ENCODE data around the gene MAGI3.
"Not testable (repeated sequence)": the region's sequence is repeated elsewhere in the genome, so short reads cannot be mapped to it uniquely, and the experiment has no call there.

Gene MAGI3

DNA sequence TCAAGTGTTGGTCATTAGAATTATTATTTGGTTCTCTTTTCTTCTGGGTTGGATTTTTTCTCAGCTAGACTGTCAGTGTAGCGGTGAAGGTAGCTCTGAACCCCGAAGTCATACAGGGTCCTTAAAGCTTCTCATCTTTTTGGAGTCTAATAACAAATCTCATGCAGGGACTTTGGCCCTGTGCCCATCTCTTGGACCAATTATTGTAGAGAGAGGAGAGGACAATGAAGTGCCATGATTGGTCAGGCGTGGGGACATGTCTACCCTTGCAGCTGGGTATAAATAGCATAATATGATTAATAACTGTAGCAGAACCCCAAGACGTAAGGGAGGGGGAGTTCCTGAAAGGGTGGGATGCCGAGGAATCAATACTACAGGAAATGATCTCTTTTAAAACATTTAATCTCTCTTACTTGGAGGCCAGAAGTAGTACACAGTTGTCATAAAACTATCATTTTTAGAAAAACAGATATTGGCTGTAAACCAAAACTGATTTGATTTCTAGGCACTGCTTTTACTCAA lies 8.8 kb downstream of the MAGI3 start:
- no peak for DNase-seq (ENCODE audit: low spot score)

DNA sequence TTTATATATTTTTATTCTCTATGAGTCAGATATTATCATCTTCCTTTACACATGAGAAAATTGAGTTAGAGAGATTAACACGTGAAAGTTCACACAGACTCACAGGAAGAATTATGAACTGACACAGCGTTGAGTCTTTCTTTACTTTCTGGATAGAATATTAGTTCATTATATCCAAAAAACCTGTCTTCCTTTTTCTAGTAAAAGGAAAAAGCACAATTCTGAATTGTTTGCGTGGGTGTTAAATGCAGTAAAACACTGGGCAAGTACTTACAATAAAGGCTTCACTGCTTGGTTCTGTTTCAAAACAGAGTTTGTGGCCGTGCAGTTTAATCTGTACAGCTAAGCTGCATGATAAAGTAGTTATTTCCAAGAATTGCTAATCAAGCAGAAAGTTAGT lies 10.8 kb downstream of the MAGI3 start:
- no peak for DNase-seq (ENCODE audit: low spot score)

DNA sequence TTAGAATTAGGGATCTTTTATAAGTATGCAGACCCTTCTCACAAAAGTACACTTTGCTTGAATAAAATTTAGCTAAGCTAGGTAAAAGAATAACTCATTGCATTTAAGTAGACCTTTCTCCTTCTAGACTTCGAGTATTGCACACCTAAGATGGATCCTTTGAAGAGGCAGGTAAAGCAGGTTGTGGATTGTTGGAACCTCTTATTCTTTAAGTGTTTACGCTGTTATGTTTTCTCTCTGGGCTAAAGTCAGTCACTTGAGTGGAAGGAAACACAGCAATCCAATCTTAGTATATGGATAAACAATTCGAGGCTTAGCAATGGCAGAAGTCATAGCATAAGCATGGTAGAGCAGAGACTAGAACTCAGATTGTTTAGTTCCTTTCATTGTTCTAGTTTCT lies 11.4 kb downstream of the MAGI3 start:
- no peak for DNase-seq (ENCODE audit: low spot score)

DNA sequence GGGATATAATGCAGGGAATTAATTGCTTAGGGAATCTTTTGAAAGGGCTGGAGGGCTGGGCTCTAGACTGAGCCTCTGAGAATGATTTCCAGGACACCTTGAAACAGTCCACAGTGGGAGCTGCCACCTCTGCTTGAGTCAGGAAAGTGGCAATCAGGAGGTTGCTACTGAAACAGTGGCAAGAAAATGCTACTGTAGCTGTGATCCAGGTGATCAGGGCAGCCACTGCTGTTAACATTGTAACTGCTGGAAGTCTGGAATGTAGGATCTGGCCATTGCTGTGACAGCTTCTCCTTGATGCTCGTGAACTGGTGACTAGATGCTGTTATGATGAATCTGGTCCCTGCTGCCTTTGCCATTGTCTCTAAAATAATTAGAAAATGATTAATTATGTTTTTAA lies 12.8 kb downstream of the MAGI3 start:
- no peak for DNase-seq (ENCODE audit: low spot score)

DNA sequence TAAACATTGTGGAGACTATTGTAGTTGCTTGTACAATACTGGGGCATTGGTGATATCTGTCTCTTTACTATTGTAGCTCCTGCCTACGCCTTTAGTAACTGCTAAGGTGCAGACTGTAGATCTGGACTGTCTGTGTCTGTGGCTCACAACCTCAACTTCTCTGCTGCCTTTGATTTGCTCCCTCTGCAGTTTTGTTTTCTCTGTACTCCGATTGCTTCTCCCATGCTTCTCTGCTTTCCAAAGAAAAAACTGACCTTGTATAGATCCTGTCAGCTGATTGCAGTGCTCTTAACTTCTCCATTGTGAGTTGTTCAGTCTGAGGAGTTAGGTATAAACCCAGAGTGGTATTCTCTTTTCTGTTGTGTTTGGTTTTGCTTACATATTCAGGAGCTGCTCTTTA lies 15.3 kb downstream of the MAGI3 start:
- no peak for DNase-seq (ENCODE audit: low spot score)

DNA sequence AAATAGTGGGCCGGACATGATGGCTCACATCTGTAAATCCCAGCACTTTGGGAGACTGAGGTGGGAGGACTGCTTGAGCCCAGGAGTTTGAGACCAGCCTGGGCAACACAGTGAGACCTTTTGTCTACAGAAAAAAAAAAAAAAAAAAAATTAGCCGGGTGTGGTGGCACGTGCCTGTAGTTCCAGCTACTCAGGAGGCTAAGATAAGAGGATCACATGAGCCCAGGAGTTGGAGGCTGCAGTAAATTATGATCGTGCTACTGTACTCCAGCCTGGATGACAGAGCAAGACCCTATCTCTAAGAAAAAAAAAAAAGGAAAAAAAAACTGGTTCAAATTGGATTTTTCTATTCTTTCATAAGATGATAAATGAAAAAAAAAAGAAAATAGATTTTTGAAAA lies 15.8 kb downstream of the MAGI3 start:
- not testable (repeated sequence) for DNase-seq (ENCODE audit: low spot score)

DNA sequence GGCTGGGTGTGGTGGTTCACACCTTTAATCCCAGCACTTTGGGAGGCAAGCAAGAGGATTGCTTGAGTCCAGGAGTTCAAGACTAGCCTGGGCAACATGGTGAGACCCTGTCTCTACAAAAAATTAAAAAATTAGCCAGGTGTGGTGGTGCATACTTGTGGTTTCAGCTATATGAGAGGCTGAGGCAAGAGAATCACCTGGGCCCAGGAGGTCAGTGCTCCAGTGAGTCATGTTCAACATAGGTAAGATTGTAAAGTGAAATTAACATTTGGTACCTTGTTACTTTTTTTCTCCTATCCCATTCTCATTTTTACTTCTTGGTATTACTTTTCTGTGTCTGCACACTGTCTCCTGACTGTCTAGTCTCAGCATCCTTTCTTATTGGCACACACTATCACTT lies 19.0 kb downstream of the MAGI3 start:
- no peak for DNase-seq (ENCODE audit: low spot score)

DNA sequence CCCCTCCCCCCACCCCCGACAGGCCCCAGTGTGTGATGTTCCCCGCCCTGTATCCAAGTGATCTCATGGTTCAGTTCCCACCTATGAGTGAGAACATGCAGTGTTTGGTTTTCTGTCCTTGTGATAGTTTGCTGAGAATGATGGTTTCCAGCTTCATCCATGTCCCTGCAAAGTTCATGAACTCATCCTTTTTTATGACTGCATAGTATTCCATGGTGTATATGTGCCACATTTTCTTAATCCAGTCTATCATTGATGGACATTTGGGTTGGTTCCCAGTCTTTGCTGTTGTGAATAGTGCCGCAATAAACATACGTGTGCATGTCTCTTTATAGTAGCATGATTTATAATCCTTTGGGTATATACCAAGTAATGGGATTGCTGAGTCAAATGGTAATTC lies 21.7 kb downstream of the MAGI3 start:
- not testable (repeated sequence) for DNase-seq (ENCODE audit: low spot score)

DNA sequence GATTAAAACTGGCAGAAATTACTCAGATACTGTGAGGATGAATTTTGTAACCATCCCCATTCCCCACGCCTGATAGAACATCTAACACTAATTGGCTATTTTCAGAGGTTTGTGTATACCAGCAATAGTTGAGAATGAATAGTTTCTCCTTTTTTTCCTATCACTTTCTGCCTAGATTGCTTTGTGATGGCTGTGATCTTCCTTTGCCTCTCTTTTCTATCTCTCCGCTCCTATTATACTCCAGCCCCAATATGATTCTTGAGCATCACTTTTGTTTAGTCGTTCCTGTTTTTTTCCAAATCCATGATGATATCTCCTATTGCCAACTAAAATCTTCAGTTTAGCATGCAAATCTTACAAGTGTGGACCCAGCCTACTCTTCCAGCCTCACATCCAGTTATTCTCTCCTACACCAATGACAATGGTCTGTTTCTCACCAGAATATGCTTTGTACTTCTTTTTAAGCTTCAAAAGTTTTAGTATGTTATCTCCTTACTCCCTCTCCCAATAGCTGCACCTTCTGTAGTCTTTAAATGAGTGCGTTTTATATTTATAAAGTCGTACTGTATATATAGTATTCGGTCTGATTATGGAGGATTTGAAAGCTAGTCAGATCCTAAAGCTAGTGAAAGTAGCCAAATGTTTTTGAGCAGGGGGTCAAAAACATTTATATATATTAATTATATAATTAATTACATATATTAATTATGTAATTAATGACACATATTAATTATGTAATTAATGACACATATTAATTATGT lies 25.2 kb downstream of the MAGI3 start:
- no peak for DNase-seq (ENCODE audit: low spot score)

DNA sequence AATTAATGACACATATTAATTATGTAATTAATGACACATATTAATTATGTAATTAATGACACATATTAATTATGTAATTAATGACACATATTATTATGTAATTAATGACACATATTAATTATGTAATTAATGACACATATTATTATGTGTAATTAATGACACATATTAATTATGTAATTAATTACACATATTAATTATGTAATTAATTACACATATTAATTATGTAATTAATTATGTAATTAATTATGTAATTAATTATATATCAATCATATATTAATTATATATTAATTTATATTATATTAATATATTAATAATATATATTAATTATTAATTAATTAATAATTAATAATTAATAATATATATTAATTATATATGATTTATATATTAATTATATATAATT lies 25.8 kb downstream of the MAGI3 start:
- not testable (repeated sequence) for DNase-seq (ENCODE audit: low spot score)

DNA sequence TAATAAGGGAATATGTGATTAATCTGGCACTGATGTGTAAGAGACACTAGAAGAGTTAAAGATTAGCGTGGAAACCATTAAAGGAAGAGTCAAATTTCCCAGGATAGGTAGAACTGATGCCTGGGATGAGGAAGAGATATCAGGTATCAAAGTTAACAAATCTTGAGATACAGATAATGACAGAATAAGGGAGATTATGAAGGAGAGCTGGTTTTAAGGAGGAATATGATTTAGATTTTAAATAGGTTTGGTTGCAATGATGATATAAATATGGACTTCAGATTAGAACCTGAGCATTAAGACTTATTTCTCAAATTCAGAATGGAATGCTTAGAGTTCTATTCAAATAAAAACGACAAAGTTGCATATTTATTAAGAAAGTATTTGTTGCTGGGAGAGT lies 26.2 kb downstream of the MAGI3 start:
- no peak for DNase-seq (ENCODE audit: low spot score)

DNA sequence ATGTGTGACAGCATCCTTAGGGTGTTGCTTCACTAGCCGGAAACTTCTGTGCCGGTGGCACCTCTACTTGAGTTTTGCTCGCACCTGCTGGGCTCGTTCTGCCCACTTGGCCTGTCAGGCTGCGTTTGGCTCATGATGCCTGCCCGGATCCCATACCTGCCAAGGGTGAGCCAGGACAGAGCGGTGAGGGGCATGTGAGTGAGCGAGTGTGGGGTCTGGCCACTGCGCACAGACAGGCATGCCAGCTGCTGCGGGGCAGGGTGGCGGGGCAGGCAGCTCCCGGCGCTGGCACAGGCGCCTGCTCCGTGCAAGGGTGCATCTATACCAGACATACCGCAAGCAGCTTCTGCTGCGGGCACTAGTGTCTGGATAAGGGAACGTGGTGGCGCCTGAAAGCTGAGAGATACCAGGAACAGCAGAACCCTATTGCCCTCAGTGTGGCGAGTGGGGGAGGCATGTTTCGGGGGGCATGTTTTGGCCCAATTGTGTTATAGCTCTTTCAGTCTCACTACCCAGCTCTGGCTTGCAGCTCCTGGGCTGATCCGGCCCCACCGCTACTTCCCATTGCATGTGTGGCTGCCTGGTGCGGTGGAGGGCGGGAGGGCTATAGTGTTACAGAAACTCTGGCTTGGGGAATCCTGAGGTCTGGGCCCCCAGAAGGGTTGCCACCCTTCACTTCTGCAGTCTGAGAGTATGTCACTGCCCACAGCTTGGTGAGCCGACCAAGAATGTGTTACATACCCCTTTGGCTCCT lies 32.2 kb downstream of the MAGI3 start:
- peak; percentile 39 for DNase-seq (ENCODE audit: low spot score)

DNA sequence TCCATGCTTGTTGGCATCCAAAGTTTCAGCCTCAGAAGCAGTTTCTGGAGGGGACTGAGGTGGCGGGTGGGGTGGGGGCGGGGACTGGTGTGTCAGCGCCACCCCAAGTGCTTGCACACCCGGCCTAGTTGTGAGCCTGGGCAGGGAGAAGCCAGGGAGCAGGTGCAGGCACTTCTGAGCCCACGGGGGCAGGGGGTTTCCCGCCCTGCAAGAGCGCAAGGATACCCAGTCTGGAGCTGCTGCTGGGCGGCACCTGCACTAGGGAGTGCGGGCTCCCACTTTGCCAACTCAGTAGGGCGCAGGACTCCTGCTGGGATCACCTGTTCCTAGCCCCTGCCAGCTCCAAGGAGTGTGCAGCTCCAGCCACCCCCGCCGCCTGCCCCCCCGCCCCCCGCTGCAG lies 33.5 kb downstream of the MAGI3 start:
- DNase-seq (ENCODE audit: low spot score), result no peak

DNA sequence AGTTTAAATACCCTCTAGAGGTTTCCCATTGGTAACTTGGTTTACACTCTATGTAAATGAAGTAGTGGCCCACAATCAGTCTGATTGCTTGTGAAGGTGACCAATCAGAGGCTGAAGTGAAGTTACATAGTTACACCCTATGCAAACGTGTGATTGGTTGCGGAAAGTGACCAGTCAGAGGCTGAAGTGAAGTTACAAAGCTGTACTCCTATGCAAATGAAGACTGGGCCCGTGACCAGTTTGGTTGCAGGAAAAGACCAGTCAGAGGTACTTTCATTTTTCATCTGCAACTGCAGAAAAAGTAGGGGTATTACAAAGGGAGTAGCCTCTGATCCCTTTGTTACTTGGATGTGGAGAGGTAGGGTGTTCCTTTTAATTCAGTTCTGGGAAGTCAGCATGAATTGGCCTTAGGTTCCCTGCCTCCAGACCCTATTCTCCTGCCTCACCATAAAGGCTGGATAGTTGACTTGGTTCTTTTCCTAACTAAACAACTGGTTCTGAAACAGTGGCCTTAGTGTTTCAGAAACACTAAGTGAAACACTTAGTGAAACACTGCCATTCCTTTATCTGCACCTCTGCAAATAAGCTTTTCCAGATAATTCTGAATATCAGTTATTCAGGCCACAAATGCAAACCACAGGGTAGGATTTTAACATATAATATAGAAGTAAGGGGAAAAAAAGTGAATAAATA lies 39.3 kb downstream of the MAGI3 start:
- DNase-seq (ENCODE audit: low spot score), result no peak

DNA sequence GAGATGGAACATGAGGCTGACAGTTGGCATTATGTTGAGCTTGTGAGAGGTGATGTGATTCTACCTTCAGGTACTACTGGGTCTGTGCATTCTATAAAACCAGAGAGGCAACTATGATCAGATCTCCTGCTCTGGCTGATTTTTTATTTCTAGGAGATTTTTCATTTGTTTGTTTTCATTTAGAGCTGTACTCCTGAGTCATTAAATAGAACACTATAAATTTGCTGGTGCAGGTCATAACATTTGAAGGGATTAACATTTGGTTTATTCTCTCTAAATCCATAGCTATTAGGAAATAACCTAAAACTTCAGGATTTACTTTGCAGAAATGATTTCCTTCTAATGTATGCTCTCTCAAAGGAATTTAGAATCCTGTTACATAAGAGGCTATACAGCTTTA lies 42.9 kb downstream of the MAGI3 start:
- no peak for DNase-seq (ENCODE audit: low spot score)

DNA sequence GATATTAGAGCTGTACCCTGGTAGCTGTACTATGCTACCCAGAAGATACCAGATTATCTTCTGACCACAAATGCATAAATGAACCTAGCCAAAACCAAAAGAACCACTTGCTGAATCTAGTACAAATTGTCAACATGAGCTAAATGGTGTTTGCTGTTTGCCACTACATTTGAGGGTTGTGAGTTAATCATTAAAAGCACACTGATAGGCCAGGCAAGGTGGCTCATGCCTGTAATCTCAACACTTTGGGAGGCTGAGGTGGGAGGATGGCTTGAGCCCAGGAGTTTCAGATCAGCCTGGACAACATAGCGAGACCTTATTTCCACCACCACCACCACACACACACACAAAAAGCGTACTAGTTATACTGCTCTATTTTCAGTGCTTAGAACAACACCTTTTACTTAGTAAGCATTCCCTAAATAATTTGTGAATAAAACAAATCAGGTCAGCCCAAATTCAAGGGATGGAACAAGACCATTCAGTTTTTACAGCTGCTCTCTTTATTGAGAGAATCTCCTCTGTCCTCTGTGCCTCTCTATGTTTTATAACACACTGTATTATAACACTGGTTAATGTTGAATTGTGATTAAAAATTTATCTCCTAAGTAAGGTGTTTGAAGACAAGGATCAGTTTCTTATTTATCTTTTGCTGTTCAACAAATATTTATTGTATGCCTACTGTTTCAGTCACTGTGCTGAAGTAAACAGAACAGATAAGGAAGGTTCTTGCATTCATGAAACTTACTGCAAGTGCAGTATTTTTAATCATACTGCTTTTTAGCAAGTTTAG lies 44.0 kb downstream of the MAGI3 start:
- DNase-seq (ENCODE audit: low spot score), result no peak

DNA sequence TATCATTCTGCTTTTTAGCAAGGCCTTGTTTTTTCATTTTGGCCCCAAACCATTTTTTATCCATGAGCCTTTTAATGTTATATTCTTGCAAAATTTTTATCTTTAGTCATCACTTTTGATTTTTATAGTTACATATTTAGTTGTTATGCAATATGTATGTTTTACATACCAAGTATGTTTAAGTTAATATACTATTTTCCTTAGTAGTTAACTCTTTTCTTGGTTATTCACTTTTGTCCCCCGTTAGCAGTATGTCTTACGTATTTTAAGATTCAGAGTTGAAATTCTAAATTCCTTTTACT lies 44.5 kb downstream of the MAGI3 start:
- DNase-seq (ENCODE audit: low spot score), result no peak

DNA sequence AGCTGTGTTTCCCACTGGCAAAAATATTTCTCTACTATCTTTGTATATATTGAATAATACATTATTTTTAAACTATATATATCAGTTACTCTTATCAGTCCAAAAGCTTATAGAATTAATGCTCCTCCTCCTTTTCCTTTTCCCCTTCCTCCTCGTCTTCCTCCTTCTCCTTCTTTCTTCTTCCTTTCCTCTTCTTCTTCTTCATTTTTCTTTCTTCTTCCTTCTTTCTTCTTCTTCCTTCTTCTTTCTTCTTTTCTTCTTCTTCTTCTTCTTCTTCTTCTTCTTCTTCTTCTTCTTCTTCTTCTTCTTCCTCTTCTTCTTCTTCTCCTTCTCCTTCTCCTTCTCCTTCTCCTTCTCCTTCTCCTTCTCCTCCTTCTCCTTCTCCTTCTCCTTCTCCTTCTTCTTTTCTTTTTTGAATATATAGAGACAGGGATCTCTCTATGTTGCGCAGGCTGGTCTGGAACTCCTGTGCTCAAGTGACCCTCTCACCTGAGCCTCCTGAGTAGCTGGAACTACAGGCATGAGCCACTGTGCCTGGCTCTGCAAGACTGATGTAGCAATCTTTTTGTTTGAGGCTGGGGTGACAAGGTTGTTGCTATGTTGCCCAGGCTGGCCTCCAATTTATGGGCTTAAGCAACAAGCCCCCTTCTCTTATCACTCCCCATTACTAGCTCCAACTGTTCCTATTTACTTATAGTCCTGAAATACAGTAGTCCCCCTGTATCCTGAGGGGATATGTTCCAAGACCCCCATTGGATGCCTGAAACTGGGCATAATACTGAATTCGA lies 47.4 kb downstream of the MAGI3 start:
- no peak for DNase-seq (ENCODE audit: low spot score)

DNA sequence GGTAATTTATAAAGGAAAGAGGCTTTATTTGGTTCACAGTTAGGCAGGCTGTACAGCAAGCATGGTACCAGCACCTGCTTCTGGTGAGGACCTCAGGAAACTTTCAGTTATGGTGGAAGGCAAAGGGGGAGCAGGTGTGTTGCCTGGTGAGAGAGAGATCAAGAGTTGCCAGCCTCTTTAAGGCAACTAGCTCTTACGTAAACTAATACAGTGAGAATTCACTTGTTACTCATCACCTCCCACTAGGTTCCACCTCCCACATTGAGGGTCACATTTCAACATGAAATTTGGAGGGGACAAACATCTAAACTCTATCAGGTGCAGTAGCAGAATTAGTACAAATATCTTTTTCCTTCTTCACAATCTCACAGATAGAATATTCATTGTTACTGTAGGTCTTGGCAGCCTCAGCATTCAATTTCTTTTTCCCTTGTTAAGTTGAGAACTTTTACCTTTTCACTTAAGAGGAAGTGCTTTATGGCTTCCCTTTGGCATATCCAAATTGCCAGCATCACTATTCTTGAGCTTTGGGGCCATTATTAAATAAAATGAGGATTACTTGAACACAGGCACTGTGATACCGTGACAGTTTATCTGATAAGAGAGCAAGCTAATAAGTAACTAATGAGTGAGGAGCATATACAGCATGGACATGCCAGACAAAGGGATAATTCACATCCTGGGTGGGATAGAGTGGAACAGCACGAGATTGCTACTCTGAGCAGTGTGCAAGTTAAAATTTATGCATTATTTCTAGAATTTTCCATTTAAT lies 48.4 kb downstream of the MAGI3 start:
- DNase-seq (ENCODE audit: low spot score), result no peak

DNA sequence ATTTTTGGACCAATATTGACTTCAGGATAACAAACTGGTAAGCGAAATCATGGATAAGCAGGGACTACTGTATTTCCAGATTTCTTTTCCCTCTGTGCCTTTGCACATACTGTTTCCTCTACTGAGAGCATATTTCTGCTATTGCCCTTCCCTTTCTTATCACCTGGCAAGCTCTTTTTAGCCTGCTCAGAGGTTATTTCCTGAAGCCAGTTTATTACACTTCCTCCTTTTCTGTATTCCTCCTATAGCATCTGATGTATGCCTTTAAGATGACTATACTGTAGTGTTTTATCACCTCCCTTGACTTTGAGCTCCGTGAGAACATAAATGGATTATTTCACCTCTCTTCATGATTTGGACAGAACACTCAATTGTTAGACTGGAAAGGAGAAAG lies 49.0 kb downstream of the MAGI3 start:
- no peak for DNase-seq (ENCODE audit: low spot score)

DNA sequence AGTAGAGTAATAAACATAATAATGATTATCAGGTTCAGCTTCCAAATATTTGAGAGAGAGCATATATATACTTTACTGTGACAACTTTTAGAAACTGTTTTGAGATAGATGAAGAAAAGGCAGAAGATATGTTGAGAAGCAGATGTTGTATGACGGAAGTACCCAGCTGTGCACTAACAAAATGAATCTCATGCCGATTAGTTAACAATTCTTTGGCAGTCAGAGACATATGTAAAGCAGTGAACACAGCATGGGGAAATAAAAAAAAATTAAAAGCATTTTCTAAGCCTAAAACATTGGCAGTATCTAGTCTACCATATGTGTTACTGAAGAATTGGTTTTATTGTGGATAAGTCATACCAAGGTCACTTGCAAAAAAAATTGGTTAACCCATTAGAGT lies 51.8 kb downstream of the MAGI3 start:
- no peak for DNase-seq (ENCODE audit: low spot score)
